ENCODE results near the gene CDH12. TPM values are rescaled to one million over a fixed set of nuclear protein-coding genes. Genes with fewer than 3 reads are reported as not detected.
A peak's percentile ranks its signal among the peaks of the same experiment; 100 is the strongest.
"Not testable (repeated sequence)": the region's sequence is repeated elsewhere in the genome, so short reads cannot be mapped to it uniquely, and the experiment has no call there.

Gene CDH12
- total RNA-seq, 1 experiment from 2014 or later: 0.21 TPM

DNA sequence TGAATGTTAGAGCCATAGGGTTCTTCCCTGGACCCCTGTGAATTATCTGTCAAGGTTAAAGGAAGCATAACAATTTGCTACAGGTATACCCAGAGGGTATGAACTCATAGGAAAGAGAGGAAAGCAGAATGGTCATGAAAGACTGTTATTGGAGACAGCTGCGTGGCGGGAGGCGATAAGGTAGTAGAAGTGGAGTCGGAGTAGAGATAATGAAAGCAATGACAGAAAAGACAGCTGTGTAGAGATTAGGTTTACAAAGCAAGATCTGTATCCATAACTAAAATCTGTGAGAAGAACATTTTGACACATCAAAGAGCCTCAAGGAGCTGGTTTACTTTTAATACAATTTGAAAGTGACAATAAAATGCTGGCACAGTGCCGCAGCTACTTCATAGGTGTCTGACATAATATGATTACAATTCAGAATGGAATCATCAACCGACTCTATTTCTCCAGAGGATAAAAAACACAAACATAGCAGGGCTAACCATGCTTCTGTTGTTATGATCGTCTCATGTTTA, 603.9 kb downstream of the CDH12 start:
- Histone ChIP-seq H3K4me3 (ENCODE audit: insufficient read depth, low read depth, low read length) (no peak overlapping the region), H3K36me3 (replicated peaks; ENCODE audit: control insufficient read depth, insufficient read depth, low read length) (no peaks in the 10 kb centered on the region), H3K27me3 (ENCODE audit: control insufficient read depth, insufficient read depth, low read length) (no peaks in the 10 kb centered on the region)
- no peak for DNase-seq

DNA sequence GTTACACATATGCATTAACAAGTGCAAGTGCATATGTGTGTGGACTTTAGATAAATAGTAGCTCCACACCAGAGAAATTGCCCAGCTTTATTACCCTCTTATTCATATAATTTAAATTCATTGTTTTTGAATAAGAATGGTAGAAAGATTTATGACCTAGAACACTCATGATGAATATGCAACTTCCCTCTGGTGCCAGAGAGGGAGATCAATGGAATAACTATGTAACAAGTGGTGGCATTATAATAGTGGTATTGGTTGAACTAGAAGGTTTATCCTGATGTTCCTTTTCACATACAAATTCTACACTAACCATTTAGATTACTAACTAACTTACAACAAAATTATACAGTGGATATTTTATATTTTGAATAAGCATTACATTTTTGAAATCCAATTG, 607.4 kb downstream of the CDH12 start:
- H3K36me3 ChIP-seq (replicated peaks; ENCODE audit: control insufficient read depth, insufficient read depth, low read length): no peaks in the 10 kb centered on the region
- no peak overlapping the region for H3K4me3 ChIP-seq (ENCODE audit: insufficient read depth, low read depth, low read length)
- H3K27me3 ChIP-seq (ENCODE audit: control insufficient read depth, insufficient read depth, low read length): no peaks in the 10 kb centered on the region
- DNase-seq: no peak

DNA sequence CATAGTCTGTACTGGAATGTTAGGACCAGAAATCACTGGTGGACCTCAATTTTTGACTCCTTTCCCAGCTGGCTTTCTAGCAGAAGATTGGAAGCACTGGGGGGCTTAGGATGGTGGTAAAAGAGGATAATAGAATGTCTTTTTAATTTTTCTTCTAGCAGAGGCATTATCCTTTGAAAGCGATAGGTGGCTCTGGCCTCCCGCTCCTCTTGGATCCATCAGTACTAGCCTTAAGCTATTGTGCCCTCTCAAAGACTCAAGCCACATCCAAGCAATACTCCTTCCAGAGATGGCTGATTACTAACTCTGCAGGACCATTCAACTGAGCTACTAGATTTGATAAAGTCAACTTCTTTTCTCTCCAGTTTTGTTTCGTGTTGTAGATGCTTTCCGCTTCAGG, 610.6 kb downstream of the CDH12 start:
- Histone ChIP-seq H3K27me3 (ENCODE audit: control insufficient read depth, insufficient read depth, low read length) (no peaks in the 10 kb centered on the region), H3K36me3 (replicated peaks; ENCODE audit: control insufficient read depth, insufficient read depth, low read length) (no peaks in the 10 kb centered on the region), H3K4me3 (ENCODE audit: insufficient read depth, low read depth, low read length) (no peak overlapping the region)
- peak; percentile 3 for DNase-seq

DNA sequence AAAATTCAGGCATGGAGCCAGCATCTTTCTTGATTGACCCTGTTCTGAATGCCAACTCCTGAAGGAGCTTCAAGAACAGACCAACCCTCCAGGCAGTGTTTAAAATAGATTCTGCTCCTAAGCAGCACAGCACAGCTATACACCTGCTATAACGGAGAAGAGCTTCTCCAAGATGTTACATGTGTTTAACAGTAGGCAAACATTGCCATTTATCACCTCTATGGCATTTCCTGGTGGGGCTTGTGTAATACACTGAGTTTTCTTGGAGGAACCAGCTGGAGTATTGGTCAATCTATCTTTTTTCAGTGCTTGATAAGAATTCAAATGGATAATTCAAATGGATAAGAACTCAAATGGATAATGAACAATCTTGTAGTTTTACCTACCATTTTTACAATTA, 615.1 kb downstream of the CDH12 start:
- DNase-seq: no peak
- H3K36me3 ChIP-seq (replicated peaks; ENCODE audit: control insufficient read depth, insufficient read depth, low read length): no peaks in the 10 kb centered on the region
- H3K4me3 ChIP-seq (ENCODE audit: insufficient read depth, low read depth, low read length): no peak overlapping the region
- H3K27me3 ChIP-seq (ENCODE audit: control insufficient read depth, insufficient read depth, low read length): no peaks in the 10 kb centered on the region

DNA sequence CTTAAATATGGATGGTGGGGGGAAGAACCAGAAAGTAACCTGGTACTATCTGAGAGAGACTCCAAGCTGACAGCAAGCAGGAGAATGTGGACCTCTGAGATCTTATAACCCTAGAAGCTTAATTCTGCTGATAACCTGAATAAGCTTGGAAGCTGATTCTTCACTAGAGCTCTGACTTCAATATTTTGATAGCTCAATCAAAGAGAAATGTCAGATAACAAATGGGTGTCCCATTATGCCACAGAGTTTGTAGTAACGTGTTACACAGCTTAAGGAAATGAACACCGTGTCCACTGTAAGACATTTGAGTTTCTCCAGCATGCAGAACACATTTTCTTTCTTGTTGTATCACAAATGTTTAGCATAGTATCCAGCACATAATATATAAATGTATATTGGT, 626.7 kb downstream of the CDH12 start:
- Histone ChIP-seq H3K27me3 (ENCODE audit: control insufficient read depth, insufficient read depth, low read length) (no peaks in the 10 kb centered on the region), H3K36me3 (replicated peaks; ENCODE audit: control insufficient read depth, insufficient read depth, low read length) (no peaks in the 10 kb centered on the region), H3K4me3 (ENCODE audit: insufficient read depth, low read depth, low read length) (no peak overlapping the region)
- DNase-seq: no peak

DNA sequence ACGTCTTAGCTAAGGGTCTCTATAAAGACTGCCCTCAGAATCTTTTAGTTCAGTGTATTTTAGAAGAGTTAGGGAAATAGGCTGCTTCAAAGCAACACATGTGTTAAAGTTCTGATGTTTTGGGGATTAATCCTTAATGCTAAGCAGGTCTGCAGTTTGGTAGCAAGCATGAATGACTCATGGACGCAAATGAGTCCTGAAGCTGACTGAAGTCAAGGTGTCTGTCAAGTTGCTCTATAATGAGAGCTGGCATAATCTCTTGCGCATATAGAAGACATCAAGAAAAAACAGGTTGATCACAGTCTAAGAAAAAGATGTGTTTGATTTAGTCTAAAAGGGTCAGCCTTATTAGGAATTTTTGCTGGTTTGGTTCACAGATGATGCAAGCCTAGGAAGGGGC, 630.1 kb downstream of the CDH12 start:
- Histone ChIP-seq H3K27me3 (ENCODE audit: control insufficient read depth, insufficient read depth, low read length) (no peaks in the 10 kb centered on the region), H3K4me3 (ENCODE audit: insufficient read depth, low read depth, low read length) (no peak overlapping the region), H3K36me3 (replicated peaks; ENCODE audit: control insufficient read depth, insufficient read depth, low read length) (no peaks in the 10 kb centered on the region)
- DNase-seq: no peak

DNA sequence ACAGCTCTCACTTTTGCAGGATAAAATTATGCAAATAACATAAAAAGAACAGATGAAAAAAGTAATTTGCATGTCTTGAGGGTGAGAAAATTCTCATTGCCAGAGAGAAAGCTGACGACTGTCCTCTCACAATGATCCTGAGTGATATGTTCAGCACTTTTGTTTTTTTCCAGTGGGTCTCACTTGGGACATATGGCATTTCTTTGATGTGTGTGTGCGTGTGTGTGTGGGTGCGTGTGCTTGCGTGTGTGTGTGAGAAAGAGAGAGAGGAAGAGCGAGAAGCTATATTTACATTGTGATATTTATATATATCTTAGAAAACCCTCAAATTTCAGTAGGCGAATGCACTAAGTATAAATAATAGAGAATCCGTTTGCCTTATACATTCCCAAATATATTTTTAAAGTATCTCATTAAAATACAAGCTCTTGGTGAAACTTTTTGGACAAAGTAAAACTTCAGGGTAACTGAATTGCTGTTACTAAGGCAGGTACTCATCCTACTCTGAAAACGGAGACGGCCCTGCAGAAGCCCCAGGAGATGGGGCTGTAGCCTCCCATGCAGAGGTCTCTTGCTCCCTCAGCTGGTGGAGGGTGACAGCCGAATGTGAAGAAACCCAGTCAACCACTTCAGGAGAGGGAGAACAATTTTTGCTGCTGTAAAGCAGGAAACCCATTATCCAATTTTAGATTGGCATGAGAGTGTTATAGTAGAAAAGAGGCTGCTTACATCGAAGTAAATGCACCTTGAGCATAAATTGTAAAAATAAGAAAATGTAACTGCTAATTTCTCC, 639.2 kb downstream of the CDH12 start:
- not testable (repeated sequence) for H3K36me3 ChIP-seq (replicated peaks; ENCODE audit: control insufficient read depth, insufficient read depth, low read length); H3K4me3 ChIP-seq (ENCODE audit: insufficient read depth, low read depth, low read length); H3K27me3 ChIP-seq (ENCODE audit: control insufficient read depth, insufficient read depth, low read length); DNase-seq

DNA sequence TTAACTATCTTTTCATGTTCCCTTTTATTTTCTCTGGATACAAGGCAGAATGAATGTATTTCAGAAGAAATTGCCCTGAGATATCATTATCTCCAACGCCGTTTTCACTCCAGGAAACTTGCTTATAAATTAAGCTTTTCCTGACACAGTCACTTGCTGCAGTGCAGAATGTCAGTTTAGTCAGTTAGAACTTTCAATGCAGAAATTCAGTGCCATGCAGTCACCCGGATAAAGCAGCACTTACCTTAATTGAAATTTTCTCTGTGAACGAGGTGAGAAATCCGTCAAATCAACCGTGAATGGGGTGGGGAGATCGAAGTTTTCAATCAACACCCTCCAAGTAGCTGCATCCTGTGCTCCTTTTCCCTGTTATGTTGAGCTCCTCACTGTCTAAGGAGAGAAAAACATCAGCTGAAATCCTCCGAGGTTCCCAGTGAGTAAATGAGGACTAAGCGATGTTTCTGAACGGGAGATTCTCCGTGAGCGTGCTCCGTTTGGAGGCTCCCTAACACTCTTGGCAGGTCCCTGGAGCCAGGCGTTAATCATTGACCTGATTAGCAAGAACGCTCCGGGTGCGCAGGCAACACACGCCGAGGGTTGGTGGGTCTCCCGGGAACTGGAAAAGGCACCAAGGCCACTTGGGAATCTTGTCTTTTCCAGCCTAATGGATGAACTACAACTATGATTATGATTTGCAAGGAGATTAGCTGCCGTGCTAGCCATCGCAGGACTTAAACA, 640.7 kb downstream of the CDH12 start:
- DNase-seq; H3K4me3 ChIP-seq (ENCODE audit: insufficient read depth, low read depth, low read length): not testable (repeated sequence)

DNA sequence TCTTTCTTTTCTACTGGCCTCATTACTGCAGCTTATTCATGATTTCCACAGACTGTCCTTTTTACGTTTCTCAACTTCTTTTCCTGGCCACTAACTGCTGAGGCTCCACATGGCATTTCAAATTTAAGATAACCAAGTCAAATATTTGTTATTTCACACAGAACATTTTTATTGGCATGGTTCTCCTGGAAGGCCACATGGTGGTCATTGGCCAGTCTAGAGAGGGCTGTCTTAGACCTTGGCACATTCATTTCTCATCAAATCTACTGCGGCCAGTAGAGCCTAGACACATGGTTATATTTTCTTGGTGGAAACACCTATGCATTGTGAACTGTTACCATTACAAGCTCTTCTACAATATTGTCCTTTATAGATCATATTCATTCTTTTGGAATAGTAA, 644.7 kb downstream of the CDH12 start:
- not testable (repeated sequence) for H3K36me3 ChIP-seq (replicated peaks; ENCODE audit: control insufficient read depth, insufficient read depth, low read length); H3K4me3 ChIP-seq (ENCODE audit: insufficient read depth, low read depth, low read length); H3K27me3 ChIP-seq (ENCODE audit: control insufficient read depth, insufficient read depth, low read length); DNase-seq

More for the DNA sequence above, 640.7 kb downstream of the CDH12 start:
- H3K27me3 ChIP-seq (ENCODE audit: control insufficient read depth, insufficient read depth, low read length); H3K36me3 ChIP-seq (replicated peaks; ENCODE audit: control insufficient read depth, insufficient read depth, low read length): not testable (repeated sequence)

DNA sequence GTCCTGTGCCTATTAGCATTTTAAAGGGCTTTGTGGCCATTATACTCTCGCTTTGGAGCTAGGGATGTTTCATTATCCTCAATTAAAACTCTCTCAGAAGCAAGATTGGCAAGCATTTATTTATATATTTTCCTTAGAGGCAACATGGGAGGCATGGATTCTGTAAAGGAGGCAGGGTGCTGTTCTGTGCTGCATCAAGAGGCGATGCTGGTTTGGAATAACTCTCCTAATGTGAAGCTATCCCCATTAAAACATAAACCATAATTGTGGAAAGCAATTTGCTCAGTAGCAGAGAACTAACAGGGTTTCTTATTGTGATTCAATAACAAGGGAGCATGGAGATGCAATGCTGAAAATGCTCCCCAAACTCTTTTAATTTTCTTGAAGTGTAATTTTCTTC, 664.5 kb downstream of the CDH12 start:
- not testable (repeated sequence) for H3K4me3 ChIP-seq (ENCODE audit: insufficient read depth, low read depth, low read length); H3K36me3 ChIP-seq (replicated peaks; ENCODE audit: control insufficient read depth, insufficient read depth, low read length); H3K27me3 ChIP-seq (ENCODE audit: control insufficient read depth, insufficient read depth, low read length); DNase-seq

DNA sequence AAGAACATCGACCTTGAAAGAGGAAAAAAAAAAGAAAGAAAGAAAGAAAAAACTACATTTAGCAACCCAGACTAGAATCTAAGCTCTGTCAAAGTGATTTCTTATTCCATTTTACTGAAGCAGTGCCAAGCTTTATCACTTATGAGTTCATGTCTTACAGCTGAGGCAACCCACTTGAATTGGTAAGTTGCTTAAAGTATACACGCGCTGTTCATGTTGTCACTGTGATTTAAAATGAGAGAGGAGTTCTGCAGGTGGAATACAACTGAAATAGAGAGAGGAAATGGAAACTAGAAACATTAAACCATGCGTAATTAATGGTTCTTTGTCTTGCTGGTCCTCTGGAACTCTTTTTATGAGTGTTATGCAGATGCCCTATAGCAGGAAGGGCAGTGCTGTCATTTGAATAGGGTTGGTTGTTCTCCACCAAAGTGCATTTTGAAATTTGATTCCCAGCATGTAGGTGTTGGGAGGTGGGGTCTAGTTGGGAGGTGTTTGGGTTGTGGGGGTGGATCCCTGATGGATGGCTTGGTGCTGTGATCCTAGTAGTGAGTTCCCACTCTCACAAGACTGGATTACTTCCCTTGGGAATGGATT, 665.4 kb downstream of the CDH12 start:
- H3K27me3 ChIP-seq (ENCODE audit: control insufficient read depth, insufficient read depth, low read length); H3K36me3 ChIP-seq (replicated peaks; ENCODE audit: control insufficient read depth, insufficient read depth, low read length); DNase-seq; H3K4me3 ChIP-seq (ENCODE audit: insufficient read depth, low read depth, low read length): not testable (repeated sequence)

DNA sequence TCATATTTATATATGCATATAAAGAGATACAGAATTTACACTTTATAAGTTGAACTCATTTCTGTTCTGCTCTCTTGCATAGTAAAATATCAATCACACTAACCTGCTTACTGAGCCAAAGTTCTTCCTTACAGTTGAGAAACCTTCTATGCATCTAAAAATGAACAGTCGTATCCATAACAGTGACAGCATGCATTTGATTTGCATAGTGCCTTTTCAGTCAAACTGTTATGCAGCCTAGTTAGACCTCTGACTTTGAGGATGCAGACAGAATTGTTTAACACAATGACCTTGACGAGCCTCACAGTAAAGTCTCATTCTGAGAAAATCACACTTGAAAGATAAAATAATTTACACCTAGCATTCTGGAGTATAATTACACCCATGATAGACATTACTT, 683.9 kb downstream of the CDH12 start:
- H3K4me3 ChIP-seq (ENCODE audit: insufficient read depth, low read depth, low read length); H3K36me3 ChIP-seq (replicated peaks; ENCODE audit: control insufficient read depth, insufficient read depth, low read length); DNase-seq; H3K27me3 ChIP-seq (ENCODE audit: control insufficient read depth, insufficient read depth, low read length): not testable (repeated sequence)

DNA sequence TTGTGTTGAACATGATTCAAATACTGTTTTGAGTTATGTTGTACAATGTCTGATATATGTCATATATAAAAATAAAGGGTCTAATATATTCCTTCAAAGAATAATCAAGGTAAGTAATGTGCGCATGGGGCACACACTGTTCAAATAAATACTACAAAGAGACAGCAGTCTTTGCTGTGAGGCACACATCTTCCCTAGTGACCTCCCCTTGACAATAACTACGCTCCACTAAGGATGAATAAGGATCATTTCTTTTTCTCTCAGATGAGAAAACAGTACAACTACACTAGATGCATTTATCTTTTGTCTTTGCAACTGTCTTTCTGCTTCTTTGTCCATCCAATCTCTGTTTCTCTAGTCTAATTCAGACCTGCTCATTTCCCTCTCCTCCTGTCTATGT, 684.4 kb downstream of the CDH12 start:
- H3K27me3 ChIP-seq (ENCODE audit: control insufficient read depth, insufficient read depth, low read length); H3K4me3 ChIP-seq (ENCODE audit: insufficient read depth, low read depth, low read length); DNase-seq; H3K36me3 ChIP-seq (replicated peaks; ENCODE audit: control insufficient read depth, insufficient read depth, low read length): not testable (repeated sequence)

DNA sequence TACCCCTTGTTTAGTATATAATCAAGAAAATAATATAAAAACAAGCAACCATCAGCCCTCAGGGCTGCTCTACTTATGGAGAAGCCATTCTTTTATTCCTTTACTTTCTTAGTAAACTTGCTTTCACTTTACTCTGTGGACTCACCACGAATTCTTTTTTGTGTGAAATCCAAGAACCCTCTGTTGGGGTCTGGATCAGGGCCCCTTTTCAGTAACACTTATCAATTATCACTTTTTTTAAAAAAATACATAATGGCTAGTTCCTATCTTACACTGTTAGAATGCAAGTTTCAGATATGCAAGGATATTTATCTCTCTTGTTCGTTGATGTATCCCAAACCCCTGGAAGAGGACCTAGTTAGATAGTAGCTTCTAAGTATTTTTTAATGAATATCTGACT, 687.2 kb downstream of the CDH12 start:
- not testable (repeated sequence) for H3K4me3 ChIP-seq (ENCODE audit: insufficient read depth, low read depth, low read length); H3K36me3 ChIP-seq (replicated peaks; ENCODE audit: control insufficient read depth, insufficient read depth, low read length); H3K27me3 ChIP-seq (ENCODE audit: control insufficient read depth, insufficient read depth, low read length); DNase-seq

All from H7 (cell line).